Measurements from ENCODE around the gene PUDP.

DNA sequence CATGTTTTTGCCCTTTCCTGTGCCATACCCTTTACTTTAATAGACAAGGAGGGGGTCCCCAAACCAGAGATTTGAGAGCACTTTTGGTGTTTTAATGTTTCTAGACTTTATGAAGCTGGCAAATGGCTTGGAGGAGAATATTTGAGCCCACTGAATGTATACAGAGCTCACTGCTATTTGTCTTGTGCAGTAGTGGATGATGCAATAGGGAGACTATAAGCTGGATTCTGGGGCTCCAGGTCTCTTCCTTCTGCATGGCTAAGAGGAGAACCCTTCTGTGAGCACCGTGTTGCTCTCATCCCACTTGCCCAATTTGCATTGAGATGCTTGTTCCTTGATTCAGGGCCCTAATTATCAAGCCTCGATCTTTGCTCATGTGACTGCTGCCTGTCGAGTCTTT is 8.9 kb upstream of the PUDP start:
- TF ChIP-seq, protein P1, sequence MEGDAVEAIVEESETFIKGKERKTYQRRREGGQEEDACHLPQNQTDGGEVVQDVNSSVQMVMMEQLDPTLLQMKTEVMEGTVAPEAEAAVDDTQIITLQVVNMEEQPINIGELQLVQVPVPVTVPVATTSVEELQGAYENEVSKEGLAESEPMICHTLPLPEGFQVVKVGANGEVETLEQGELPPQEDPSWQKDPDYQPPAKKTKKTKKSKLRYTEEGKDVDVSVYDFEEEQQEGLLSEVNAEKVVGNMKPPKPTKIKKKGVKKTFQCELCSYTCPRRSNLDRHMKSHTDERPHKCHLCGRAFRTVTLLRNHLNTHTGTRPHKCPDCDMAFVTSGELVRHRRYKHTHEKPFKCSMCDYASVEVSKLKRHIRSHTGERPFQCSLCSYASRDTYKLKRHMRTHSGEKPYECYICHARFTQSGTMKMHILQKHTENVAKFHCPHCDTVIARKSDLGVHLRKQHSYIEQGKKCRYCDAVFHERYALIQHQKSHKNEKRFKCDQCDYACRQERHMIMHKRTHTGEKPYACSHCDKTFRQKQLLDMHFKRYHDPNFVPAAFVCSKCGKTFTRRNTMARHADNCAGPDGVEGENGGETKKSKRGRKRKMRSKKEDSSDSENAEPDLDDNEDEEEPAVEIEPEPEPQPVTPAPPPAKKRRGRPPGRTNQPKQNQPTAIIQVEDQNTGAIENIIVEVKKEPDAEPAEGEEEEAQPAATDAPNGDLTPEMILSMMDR (IDR thresholded peaks at IDR 0.05): no peak
- TF ChIP-seq POLR2A (IDR thresholded peaks at IDR 0.05): no peak
